T-helper 2 cell treated with Interferon-gamma antibody and Interleukin-4, amounts not matched to agents 100 ng/mL and 5 ng/mL, for 36 hours (primary cell): ENCODE data around the gene BROX. TPM values are rescaled to one million over a fixed set of nuclear protein-coding genes. Genes with fewer than 3 reads are reported as not detected.
"Not testable (repeated sequence)": the region's sequence is repeated elsewhere in the genome, so short reads cannot be mapped to it uniquely, and the experiment has no call there.

Source experiments
- intact Hi-C: fragments of 100-400 bp; cut with micrococcal nuclease; formaldehyde crosslinking; loops from one replicate; pipeline ENCODE4 v1.15.1; 2023
- total RNA-seq: library from RNA; stranded (reverse); gene quantifications from 2 replicates; pipeline ENCODE4 v1.2.3, GENCODE V29; 2022

BROX gene
- total RNA-seq, 1 donor from 2014 or later, result 52.7 TPM

DNA sequence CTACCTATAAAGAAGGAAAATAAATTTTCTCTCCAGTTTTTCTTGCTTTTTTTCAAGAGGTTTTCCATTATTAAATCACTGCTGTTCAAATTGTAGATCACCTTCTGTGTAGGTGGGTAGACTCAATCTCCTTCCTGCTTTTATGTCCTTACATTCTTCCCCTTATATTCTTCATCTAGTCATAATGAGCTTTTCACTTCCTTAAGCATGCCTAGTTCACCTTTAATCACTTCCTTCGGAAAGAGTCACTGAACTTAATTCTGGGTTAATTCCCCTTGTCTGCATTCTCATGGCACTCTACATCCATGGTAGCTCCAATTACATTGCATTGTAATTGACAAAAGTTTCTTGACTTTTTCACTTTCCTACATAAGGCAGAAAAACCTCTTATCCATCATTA is 18.5 kb downstream of the BROX start:
- intact Hi-C loops, result loop anchor here (5.0 kb wide), 1 partner anchor 264 kb away; no protein-coding TSS in a partner anchor

GRCh38 chr1:222732216-222733159 is 20.1 kb downstream of the BROX start:
- intact Hi-C loops, result loop anchor here (5.0 kb wide), 1 partner anchor 265 kb away; no protein-coding TSS in a partner anchor

- intact Hi-C loops, result loop anchor here (5.0 kb wide), 1 partner anchor 267 kb away; no protein-coding TSS in a partner anchor
Measured at GRCh38 chr1:222734740-222735139, 22.4 kb downstream of the BROX start.

DNA sequence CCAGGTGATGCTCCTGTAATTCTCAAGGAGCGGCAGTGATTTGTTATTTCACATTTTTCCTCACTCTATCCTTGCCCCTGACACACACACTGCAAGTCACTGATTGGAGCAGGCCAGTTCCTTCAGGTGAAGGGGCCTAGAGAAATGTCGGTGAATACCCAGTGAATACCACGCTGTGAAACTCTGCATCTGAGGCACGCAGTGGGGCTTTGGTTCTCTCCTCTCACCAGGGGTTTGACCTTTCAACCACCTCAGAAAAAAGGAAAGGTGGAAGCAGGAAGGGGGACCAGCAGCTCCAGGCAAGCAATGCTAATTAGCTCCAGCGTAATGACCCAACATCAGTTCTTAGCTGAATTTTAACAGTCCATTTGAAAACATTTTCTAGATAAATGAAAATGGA is 24.1 kb downstream of the BROX start:
- intact Hi-C loops, result no loop called here

GRCh38 chr1:222736972-222737371 is 24.6 kb downstream of the BROX start, which contains the start of gene FAM177B:
Gene FAM177B (plus strand): TSS chr1:222737202. CDS start chr1:222746546, 9,344 bp downstream.
- intact Hi-C loops, result no loop called here

- intact Hi-C loops, result no loop called here
Measured at GRCh38 chr1:222739465-222739864, 27.1 kb downstream of the BROX start.

DNA sequence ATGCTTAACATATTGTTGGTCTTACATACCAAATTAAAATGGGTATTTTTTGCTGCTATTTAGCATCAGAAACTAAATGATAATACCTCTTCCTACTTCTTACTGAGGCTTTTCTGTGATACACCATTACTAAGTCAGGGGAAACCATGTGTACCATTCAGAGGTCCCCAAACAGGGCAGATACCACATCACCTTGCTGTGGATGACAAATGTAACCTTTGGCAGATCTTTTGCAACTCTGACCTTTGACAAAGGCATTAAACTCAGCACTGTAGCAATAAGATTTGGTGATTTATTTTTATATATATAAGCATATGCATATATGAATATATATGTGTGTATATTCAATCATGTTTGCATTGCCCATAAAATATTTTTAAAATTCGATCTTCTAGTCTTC is 27.6 kb downstream of the BROX start:
- intact Hi-C loops, result no loop called here

- intact Hi-C loops, result not testable (repeated sequence)
Measured at GRCh38 chr1:222741630-222742457, 29.5 kb downstream of the BROX start.

DNA sequence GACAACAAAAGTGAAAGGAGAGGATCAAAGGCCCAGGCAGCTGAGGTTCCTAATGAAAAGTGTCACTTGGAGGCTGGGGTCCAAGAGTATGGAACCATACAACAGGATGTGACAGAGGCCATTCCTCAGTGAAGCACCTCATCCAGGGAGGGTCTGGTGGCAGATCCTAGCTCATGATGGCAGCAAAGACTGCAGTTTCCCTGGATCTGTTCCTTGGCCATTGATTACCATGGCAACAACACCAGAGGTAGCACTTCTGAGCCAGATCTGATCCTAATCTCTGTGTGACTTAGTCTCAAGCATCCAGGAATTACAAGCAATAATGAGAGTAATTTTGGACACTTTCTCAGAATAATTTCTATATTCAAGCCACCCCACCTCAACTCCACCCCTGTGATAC is 37.6 kb downstream of the BROX start:
- intact Hi-C loops, result no loop called here

DNA sequence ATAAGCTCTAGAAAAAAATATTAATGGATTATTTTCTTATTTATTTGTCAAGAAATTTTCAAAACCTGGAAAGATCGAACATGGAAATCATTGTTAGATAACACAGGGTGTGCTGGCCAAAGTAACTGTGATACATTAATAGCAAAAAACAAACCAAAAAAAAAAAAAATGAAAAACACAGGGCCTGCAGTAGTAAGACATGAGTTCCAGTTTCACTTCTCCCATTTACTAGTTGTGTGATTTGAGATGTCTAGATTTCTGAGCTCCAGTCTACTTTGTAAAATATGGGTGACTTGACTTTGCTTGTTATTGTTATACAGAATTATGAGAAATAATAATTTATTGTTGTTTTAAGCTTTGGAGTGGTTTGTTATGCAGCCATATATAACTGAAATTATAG is 38.3 kb downstream of the BROX start:
- intact Hi-C loops, result no loop called here

GRCh38 chr1:222751255-222751654 is 38.9 kb downstream of the BROX start:
- intact Hi-C loops, result no loop called here

DNA sequence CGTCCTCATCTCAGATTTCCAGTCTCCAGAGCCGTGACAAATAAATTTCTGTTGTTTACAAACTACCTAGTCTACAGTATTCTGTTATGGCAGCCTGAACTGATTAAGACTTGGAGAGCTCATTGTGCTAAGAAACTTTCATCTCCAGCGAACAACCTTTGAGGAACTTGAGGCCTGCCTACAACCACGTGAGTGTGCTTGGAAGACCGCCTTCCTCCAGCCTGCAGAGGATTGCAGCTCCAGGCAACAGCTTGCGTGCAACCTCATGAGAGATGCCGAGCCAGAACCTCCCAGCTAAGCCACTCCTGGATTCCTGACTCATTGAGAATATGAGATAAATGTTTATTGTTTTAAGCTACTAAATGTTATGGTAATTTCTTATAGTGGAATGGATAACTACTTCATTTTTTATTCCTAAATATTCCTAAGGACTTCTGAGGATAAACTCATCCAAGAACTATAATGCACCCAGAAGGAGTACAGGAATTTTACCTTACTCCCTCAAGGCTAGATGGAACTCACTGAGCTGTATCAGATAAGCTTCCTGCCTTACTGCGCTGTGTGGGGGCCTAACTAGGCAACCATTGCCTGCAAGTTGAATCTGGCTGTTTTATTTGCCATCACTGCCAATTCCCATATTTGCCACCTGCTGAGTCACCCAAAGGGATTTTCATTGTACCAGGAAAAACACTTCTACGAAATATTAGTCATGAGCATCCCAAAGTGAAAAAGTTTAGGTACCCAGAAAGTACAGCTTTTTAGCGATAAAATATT is 42.2 kb downstream of the BROX start:
- intact Hi-C loops, result no loop called here

DNA sequence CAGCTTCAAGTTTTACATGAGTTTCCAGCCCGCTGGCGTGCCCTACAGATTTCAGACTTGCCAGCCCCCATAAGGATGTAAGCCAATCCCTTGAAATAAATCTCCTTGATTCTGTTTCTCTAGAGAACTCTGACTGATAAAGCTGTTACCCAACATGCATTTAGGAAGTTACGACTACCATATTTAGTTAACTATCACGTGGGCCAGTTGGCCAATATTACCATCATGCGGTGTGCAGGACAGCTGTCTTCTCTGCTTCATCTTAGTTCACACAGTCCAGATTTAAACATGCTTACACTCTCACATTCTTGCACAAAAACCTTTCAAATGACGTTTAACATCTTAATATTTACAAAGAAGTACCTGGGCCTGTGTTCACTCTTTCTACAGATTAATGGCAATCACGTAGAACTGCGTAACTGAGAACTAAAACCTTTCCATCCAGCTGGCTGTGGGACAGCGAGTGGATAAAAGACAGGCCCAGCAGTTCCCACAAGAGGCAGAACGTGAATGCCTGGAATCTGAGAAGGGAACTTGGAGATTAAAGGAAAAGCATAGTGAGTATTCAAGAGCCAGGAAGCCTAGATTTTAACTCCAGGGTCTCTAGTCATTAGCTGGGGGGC is 45.4 kb downstream of the BROX start:
- intact Hi-C loops, result no loop called here

GRCh38 chr1:222759451-222760035 is 47.2 kb downstream of the BROX start:
- intact Hi-C loops, result no loop called here

DNA sequence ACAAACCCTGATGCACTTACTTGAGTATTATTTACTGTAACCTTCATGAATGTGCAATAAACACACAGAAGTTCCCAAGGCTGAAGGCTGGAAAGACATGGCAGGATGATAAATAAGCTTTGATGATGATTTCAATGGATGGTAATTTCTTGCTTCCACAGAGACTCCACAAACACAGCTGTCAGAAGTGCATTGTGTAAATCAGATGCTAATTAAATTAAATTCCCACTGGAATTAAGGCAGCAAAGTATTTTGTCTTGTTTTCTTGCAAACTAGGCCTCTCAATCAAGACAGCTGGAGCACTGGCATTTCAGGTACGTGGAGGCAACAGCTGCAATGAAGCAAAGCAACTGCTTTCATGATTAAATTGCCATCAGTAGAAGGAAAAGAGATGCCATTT is 48.7 kb downstream of the BROX start:
- intact Hi-C loops, result no loop called here

- intact Hi-C loops, result not testable (repeated sequence)
Measured at GRCh38 chr1:222762178-222762577, 49.8 kb downstream of the BROX start.

DNA sequence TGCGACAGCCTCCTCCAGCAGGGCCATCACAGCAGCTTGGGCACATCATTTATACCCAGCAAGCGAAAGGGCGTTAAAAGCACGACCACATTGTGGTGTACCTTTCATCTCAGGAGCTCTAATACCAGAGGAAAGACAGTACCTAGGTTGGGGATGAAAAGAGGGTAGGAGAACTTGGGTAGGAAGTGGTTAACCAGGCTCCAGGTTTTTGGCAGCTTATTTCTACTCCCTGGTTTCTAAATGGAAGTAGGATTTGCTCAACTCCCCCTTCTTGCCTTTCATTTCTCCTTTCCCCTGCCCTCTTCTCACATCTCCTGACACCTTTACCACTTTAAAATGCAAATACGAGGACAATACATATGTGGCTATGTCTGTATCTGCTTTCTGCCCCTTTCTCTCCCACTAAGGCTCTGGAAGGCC is 54.8 kb downstream of the BROX start:
- intact Hi-C loops, result no loop called here

DNA sequence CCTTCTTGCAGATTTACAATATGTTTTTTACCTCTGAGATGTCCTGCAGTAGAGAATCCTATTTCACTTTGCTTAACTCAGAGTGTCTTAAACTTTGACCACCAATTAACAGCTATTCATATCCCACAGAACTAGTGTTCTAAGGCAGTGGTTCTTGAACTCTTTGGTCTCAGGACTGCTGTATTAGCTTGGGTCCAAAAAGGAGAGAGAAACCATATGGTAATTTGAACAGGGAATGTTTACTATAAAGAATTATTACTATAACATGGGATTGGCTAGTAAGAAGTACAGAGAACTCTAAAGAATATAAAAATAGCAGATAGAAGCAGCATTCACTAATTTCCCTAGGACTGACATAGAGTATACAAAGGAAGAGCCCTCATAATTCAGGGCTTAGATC is 56.2 kb downstream of the BROX start:
- intact Hi-C loops, result no loop called here

DNA sequence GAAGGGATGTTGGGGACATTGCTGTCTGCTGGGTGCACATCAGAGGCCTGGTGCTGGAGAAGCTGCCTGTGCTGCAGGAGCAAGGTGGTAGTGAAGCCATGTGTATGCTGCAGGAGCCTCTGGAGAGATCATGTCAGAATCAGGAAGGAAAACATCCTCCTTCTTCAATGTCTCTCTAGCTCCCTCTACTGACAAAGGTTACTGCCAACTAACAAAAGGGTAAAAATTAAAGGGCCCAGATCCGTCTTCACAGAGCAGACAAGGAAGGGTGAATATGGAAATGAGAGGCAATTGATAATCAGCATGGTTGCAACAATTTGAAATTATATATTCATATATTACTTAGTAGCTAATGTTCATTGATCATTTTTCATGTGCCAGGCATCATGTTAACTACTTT is 56.8 kb downstream of the BROX start:
- intact Hi-C loops, result no loop called here

- intact Hi-C loops, result no loop called here
Measured at GRCh38 chr1:222769971-222770620, 57.7 kb downstream of the BROX start.
